Measurements from ENCODE around the gene TRAM2.

DNA sequence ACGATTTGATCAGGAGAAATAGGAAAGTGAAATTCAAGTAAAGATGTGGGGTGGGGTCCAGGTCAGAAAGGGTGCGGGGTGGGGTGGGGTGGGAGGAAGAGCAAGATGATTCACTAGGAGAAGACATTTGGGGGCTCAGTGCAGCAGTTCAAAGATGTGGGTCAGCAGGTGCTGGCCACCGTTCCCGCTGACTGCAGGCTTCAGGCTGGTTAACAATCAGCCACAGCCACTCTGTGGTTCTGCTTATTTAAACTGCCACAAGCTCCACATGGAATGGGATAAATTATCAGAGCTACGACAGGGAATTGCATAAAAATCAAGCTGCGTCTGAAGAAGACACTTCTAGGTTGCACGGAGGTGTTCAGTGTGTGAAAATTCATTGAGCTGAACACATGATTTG, 49.4 kb downstream of the TRAM2 start:
- TF ChIP-seq TEAD4 (CRISPR knock-in tag; IDR thresholded peaks at IDR 0.05) (no peak), TEAD1 (CRISPR knock-in tag; IDR thresholded peaks at IDR 0.05) (no peak), NR1H2 (CRISPR knock-in tag; IDR thresholded peaks at IDR 0.05) (no peak), CREB1 (CRISPR knock-in tag; IDR thresholded peaks at IDR 0.05) (no peak), ESRRA (CRISPR knock-in tag; IDR thresholded peaks at IDR 0.05; ENCODE audit: borderline replicate concordance) (no peak), EMX1 (CRISPR knock-in tag; IDR thresholded peaks at IDR 0.05) (no peak), ZNF671 (CRISPR knock-in tag; IDR thresholded peaks at IDR 0.05) (no peak), NFYB (CRISPR knock-in tag; conservative IDR thresholded peaks at IDR 0.05; ENCODE audit: low read depth) (no peak), MAX (CRISPR knock-in tag; IDR thresholded peaks at IDR 0.05) (no peak), TCF7 (CRISPR knock-in tag; IDR thresholded peaks at IDR 0.05; ENCODE audit: low read depth) (no peak)
- TF ChIP-seq, protein P1, sequence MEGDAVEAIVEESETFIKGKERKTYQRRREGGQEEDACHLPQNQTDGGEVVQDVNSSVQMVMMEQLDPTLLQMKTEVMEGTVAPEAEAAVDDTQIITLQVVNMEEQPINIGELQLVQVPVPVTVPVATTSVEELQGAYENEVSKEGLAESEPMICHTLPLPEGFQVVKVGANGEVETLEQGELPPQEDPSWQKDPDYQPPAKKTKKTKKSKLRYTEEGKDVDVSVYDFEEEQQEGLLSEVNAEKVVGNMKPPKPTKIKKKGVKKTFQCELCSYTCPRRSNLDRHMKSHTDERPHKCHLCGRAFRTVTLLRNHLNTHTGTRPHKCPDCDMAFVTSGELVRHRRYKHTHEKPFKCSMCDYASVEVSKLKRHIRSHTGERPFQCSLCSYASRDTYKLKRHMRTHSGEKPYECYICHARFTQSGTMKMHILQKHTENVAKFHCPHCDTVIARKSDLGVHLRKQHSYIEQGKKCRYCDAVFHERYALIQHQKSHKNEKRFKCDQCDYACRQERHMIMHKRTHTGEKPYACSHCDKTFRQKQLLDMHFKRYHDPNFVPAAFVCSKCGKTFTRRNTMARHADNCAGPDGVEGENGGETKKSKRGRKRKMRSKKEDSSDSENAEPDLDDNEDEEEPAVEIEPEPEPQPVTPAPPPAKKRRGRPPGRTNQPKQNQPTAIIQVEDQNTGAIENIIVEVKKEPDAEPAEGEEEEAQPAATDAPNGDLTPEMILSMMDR (IDR thresholded peaks at IDR 0.05), result no peak
- TF ChIP-seq, protein P2, sequence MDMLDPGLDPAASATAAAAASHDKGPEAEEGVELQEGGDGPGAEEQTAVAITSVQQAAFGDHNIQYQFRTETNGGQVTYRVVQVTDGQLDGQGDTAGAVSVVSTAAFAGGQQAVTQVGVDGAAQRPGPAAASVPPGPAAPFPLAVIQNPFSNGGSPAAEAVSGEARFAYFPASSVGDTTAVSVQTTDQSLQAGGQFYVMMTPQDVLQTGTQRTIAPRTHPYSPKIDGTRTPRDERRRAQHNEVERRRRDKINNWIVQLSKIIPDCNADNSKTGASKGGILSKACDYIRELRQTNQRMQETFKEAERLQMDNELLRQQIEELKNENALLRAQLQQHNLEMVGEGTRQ (CRISPR knock-in tag; IDR thresholded peaks at IDR 0.05), result no peak
- TF ChIP-seq, protein P3, sequence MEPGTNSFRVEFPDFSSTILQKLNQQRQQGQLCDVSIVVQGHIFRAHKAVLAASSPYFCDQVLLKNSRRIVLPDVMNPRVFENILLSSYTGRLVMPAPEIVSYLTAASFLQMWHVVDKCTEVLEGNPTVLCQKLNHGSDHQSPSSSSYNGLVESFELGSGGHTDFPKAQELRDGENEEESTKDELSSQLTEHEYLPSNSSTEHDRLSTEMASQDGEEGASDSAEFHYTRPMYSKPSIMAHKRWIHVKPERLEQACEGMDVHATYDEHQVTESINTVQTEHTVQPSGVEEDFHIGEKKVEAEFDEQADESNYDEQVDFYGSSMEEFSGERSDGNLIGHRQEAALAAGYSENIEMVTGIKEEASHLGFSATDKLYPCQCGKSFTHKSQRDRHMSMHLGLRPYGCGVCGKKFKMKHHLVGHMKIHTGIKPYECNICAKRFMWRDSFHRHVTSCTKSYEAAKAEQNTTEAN (CRISPR knock-in tag; IDR thresholded peaks at IDR 0.05), result no peak
- TF ChIP-seq, protein P4, sequence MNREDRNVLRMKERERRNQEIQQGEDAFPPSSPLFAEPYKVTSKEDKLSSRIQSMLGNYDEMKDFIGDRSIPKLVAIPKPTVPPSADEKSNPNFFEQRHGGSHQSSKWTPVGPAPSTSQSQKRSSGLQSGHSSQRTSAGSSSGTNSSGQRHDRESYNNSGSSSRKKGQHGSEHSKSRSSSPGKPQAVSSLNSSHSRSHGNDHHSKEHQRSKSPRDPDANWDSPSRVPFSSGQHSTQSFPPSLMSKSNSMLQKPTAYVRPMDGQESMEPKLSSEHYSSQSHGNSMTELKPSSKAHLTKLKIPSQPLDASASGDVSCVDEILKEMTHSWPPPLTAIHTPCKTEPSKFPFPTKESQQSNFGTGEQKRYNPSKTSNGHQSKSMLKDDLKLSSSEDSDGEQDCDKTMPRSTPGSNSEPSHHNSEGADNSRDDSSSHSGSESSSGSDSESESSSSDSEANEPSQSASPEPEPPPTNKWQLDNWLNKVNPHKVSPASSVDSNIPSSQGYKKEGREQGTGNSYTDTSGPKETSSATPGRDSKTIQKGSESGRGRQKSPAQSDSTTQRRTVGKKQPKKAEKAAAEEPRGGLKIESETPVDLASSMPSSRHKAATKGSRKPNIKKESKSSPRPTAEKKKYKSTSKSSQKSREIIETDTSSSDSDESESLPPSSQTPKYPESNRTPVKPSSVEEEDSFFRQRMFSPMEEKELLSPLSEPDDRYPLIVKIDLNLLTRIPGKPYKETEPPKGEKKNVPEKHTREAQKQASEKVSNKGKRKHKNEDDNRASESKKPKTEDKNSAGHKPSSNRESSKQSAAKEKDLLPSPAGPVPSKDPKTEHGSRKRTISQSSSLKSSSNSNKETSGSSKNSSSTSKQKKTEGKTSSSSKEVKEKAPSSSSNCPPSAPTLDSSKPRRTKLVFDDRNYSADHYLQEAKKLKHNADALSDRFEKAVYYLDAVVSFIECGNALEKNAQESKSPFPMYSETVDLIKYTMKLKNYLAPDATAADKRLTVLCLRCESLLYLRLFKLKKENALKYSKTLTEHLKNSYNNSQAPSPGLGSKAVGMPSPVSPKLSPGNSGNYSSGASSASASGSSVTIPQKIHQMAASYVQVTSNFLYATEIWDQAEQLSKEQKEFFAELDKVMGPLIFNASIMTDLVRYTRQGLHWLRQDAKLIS (CRISPR knock-in tag; IDR thresholded peaks at IDR 0.05; ENCODE audit: borderline replicate concordance), result no peak
